Measurements from ENCODE around the gene RHBDD1.
A peak's percentile ranks its signal among the peaks of the same experiment; 100 is the strongest.
"Not testable (repeated sequence)": the region's sequence is repeated elsewhere in the genome, so short reads cannot be mapped to it uniquely, and the experiment has no call there.

The RHBDD1 gene

DNA sequence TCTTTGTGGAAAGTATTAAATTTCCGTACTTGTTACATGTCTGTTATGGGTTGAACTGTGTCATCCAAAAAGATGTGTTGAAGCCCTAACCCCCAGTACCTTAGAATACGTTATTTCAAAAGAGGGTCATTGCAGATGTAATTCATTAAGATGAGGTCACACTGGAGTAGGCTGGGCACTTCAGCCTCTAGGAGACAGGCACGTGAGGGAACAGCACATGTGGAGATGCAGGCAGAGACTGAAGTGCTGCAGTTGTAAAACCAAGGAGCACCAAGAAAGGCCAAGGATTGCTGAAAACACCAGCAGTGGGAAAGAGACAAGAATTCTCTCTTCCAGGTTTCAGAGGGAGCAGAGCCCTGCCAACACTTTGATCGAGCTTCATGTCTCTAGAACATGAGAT lies 4.6 kb upstream of the RHBDD1 start:
- H3K9me3 ChIP-seq (replicated peaks in 1 of 11) = peaks cover 0 to 12% (median 7%) of the 10 kb centered on the region in 11 experiments; a peak in 12 of 22 replicates
- H3K36me3 ChIP-seq = no peaks in the 10 kb centered on the region
- no peak overlapping the region for H3K4me3 ChIP-seq
- no peak overlapping the region for H3K9ac ChIP-seq
- H3K27me3 ChIP-seq = no peaks in the 10 kb centered on the region
- no peak overlapping the region for H3K4me2 ChIP-seq
- H3K27ac ChIP-seq = no peak overlapping the region
- TF ChIP-seq Cebpa-rat (IDR thresholded peaks at IDR 0.05) = no peak
- peaks cover 5 to 22% (median 15%) of the 10 kb centered on the region in 10 experiments; a peak in 17 of 20 replicates for H3K4me1 ChIP-seq
- no peaks in the 10 kb centered on the region; a peak in 1 of 22 replicates for H4K20me1 ChIP-seq

DNA sequence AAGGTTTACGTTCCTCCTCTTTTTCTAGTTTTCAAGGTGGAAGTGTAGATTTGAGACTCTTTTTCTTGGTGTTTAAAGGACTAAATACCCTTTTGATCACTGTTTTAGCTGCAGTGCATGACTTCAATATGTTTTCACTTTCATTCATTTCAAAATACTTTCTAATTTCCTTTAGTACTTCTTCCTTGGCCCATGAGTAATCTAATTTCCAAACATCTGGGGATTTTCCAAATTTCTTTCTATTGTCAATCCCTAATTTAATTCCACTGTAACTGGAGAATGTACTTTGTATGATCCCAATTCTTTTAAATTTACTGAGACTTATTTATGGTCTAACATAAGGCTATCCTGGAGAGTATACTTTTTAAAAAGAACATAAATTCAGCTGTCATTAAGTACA lies 3.8 kb upstream of the RHBDD1 start:
- Histone ChIP-seq H3K27ac (no peak overlapping the region), H3K4me3 (no peak overlapping the region), H3K4me2 (no peak overlapping the region), H3K4me1 (peaks cover 10 to 28% (median 20%) of the 10 kb centered on the region in 10 experiments), H3K9ac (no peak overlapping the region), H3K9me3 (replicated peaks in 1 of 11) (peaks cover 0 to 12% (median 7%) of the 10 kb centered on the region in 11 experiments; a peak in 12 of 22 replicates), H3K36me3 (no peaks in the 10 kb centered on the region), H4K20me1 (no peaks in the 10 kb centered on the region; a peak in 1 of 22 replicates), H3K27me3 (no peaks in the 10 kb centered on the region)
- TF ChIP-seq Cebpa-rat (IDR thresholded peaks at IDR 0.05) = no peak

DNA sequence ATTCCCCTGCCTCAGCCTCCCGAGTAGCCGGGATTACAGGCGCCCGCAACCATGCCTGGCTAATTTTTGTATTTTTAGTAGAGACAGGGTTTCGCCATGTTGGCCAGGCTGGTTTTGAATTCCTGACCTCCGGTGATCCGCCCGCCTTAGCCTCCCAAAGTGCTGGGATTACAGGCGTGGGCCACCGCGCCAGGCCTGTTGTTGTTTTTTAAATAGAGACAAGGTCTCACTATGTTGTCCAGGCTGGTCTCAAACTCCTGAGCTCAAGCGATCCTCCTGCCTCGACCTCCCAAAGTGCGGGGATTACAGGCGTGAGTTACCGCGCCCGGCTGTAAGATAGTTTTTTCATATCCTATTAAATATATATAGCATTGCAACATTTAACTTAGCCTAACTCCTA lies 974 bp upstream of the RHBDD1 start:
- not testable (repeated sequence) for H3K36me3 ChIP-seq, H4K20me1 ChIP-seq, H3K27me3 ChIP-seq
- Histone ChIP-seq H3K4me2 (peak overlapping the region; percentile 76 to 96 (median 91)), H3K4me1 (peaks cover 23 to 38% (median 31%) of the 10 kb centered on the region in 10 experiments), H3K4me3 (peak overlapping the region; percentile 62 to 84 (median 72)), H3K9me3 (replicated peaks in 1 of 11) (peaks cover 0 to 12% (median 7%) of the 10 kb centered on the region in 11 experiments; a peak in 12 of 22 replicates), H3K27ac (peak overlapping the region in 5 of 11 experiments; percentile 91 to 96 (median 93); a peak in 7 of 22 replicates), H3K9ac (peak overlapping the region in 9 of 11 experiments; percentile 83 to 91 (median 90); a peak in 15 of 22 replicates)

DNA sequence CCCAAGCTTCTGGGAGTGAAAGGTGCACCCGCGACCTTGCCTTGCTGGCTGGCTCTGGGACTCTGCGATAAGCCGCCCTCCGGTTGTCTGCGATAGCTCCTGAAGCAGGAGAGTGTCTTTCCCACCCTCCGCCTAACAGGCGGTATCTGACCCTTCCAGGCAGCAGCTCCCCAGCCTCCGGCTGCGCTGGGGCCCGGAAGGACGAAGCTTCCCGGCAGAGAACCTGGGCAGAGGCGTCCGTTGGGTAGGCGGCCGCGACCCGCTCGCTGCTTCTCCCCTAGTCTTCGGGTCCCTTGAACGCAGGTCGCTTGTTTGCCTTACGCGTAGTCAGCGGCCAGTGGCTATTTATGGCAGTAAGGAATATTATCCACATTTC lies 446 bp upstream of the RHBDD1 start:
- H3K27ac ChIP-seq = peak overlapping the region; percentile 91 to 96 (median 93); a peak in 21 of 22 replicates
- H3K4me2 ChIP-seq = peak overlapping the region; percentile 76 to 96 (median 91)
- H3K36me3 ChIP-seq = peaks cover 0 to 10% (median 4%) of the 10 kb centered on the region in 11 experiments; a peak in 4 of 22 replicates
- peaks cover 0 to 12% (median 7%) of the 10 kb centered on the region in 11 experiments; a peak in 12 of 22 replicates for H3K9me3 ChIP-seq (replicated peaks in 1 of 11)
- peaks cover 23 to 35% (median 29%) of the 10 kb centered on the region in 10 experiments for H3K4me1 ChIP-seq
- peak overlapping the region; percentile 62 to 84 (median 72) for H3K4me3 ChIP-seq
- TF ChIP-seq Cebpa-rat (IDR thresholded peaks at IDR 0.05) = no peak
- no peaks in the 10 kb centered on the region for H3K27me3 ChIP-seq
- peak overlapping the region; percentile 83 to 94 (median 90) for H3K9ac ChIP-seq
- H4K20me1 ChIP-seq = no peaks in the 10 kb centered on the region; a peak in 1 of 22 replicates

DNA sequence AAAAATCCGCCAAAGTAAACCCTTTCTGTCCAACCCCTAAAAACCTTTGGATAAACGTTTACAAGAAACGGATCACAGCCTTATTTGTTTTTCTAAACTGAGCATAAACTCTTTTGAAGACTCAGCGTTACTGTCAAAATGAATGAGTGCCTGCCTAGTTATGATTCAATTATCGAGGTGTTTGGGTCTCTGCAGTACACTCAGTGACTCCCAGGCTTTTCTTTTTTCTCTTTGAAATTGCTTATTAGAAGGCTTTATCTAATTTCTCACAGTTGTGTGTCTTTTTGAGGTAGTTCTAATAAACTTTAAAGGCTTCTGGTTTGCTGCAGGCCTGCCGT lies 663 bp downstream of the RHBDD1 start:
- no peak for TF ChIP-seq Cebpa-rat (IDR thresholded peaks at IDR 0.05)
- peaks cover 0 to 20% (median 4%) of the 10 kb centered on the region in 11 experiments; a peak in 7 of 22 replicates for H3K36me3 ChIP-seq
- peaks cover 23 to 35% (median 28%) of the 10 kb centered on the region in 10 experiments for H3K4me1 ChIP-seq
- H3K9ac ChIP-seq = peak overlapping the region; percentile 83 to 94 (median 90)
- peak overlapping the region; percentile 76 to 96 (median 91) for H3K4me2 ChIP-seq
- peak overlapping the region; percentile 62 to 84 (median 72) for H3K4me3 ChIP-seq
- H4K20me1 ChIP-seq = no peaks in the 10 kb centered on the region
- no peaks in the 10 kb centered on the region for H3K27me3 ChIP-seq
- H3K27ac ChIP-seq = peak overlapping the region; percentile 91 to 96 (median 93)
- H3K9me3 ChIP-seq (replicated peaks in 1 of 11) = peaks cover 0 to 17% (median 12%) of the 10 kb centered on the region in 11 experiments; a peak in 16 of 22 replicates

DNA sequence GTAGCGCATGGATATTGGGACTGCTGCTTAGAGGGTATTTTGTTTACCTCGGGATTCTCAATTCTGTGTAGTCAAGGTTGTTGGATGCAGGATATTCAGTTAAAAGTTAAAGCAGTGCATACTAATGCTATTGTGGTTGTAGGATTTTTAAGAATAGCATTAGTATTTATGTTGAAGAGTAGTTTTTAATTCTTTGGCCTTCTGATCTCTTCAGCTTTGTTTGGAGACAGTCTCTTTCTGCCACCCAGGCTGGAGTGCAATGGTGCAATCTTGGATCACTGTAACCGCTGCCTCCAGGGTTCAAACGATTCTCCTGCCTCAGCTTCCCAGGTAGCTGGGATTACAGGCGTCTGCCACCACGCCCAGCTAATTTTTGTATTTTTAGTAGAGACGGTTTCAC lies 1.5 kb downstream of the RHBDD1 start:
- Histone ChIP-seq H3K4me3 (peak overlapping the region in 9 of 10 experiments; percentile 62 to 84 (median 74); a peak in 12 of 20 replicates), H4K20me1 (no peaks in the 10 kb centered on the region), H3K27ac (peak overlapping the region in 9 of 11 experiments; percentile 91 to 96 (median 93); a peak in 13 of 22 replicates), H3K9me3 (replicated peaks in 1 of 11) (peaks cover 0 to 25% (median 21%) of the 10 kb centered on the region in 11 experiments; a peak in 18 of 22 replicates), H3K9ac (peak overlapping the region in 8 of 11 experiments; percentile 83 to 94 (median 90); a peak in 11 of 22 replicates), H3K4me2 (peak overlapping the region; percentile 76 to 96 (median 91)), H3K36me3 (peaks cover 0 to 28% (median 4%) of the 10 kb centered on the region in 11 experiments; a peak in 8 of 22 replicates), H3K27me3 (no peaks in the 10 kb centered on the region), H3K4me1 (peaks cover 23 to 35% (median 28%) of the 10 kb centered on the region in 10 experiments)
- TF ChIP-seq Cebpa-rat (IDR thresholded peaks at IDR 0.05) = no peak

DNA sequence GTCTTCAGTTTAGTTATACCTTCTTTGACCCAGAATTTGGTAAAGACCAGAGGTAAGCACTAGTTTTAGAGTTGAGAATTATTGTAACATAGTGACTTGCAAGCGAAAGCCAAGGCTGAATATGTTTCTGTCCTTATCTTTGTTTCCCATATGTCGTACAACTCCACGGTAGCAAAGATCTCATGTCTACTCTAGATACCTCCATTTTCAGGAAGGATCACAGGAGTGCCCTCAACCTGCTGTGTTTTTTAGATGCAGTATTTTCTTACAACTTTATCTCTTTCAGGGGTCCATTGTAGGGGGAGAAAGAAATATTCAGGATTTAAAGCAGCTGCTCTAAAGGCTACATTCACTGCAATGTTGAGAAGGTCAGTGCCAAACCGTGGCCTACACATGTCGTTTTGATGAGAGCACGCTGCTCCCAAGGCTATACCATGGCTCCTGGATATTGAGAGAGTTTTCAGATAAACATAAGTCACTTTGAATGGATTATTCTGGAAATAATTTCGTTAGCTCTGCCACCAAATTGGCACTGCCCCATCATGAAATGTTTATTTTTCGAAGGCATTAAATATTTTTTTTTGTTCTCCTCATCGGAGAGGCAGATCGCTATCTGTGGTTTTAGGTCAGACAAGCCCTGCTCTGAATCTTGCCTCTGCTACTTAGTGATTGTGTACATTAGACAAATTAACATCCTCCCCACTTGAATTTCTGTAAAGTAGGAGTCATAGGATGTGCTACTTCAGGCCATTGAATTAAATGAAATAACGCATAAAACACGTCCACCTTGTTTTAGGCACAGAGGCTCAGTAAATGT lies 2.1 kb downstream of the RHBDD1 start:
- peaks cover 0 to 32% (median 24%) of the 10 kb centered on the region in 11 experiments; a peak in 18 of 22 replicates for H3K9me3 ChIP-seq (replicated peaks in 1 of 11)
- no peak overlapping the region for H3K9ac ChIP-seq
- no peak overlapping the region; a peak in 1 of 20 replicates for H3K4me3 ChIP-seq
- H3K27me3 ChIP-seq = no peaks in the 10 kb centered on the region
- peaks cover 0 to 31% (median 4%) of the 10 kb centered on the region in 11 experiments; a peak in 8 of 22 replicates for H3K36me3 ChIP-seq
- H3K27ac ChIP-seq = 0 out of 22 replicates have a peak overlapping the region, but pooled peaks of 1 of the 11 experiments have one; percentile 92
- H3K4me2 ChIP-seq = peak overlapping the region; percentile 76 to 96 (median 91); a peak in 20 of 22 replicates
- H3K4me1 ChIP-seq = peaks cover 23 to 39% (median 29%) of the 10 kb centered on the region in 10 experiments
- H4K20me1 ChIP-seq = no peaks in the 10 kb centered on the region
- TF ChIP-seq Cebpa-rat (IDR thresholded peaks at IDR 0.05) = no peak

DNA sequence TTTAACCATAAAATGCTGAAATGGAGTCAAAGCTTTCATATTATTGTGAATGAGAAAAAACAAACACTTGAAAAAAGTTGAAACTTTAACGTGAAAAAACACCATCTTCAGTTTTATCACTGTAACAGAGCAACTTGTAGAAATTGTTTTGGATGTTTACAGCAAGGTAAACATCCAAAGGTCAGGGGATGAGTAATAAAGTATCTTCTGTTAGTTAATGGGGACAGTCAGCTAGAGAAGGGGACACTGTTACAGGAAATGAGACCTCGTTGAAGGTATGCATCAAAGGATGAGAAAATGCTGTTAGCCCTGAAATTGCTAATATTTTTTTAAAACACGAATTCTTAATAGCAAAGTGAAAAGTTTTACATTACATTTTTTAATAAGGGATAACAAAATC lies 2.9 kb downstream of the RHBDD1 start:
- Histone ChIP-seq H3K4me1 (peaks cover 23 to 43% (median 29%) of the 10 kb centered on the region in 10 experiments), H3K27ac (no peak overlapping the region), H3K9me3 (replicated peaks in 1 of 11) (peaks cover 0 to 35% (median 24%) of the 10 kb centered on the region in 11 experiments; a peak in 18 of 22 replicates), H3K27me3 (no peaks in the 10 kb centered on the region), H4K20me1 (no peaks in the 10 kb centered on the region), H3K9ac (no peak overlapping the region), H3K4me2 (no peak overlapping the region), H3K4me3 (no peak overlapping the region), H3K36me3 (peaks cover 0 to 31% (median 4%) of the 10 kb centered on the region in 11 experiments; a peak in 8 of 22 replicates)
- no peak for TF ChIP-seq Cebpa-rat (IDR thresholded peaks at IDR 0.05)

DNA sequence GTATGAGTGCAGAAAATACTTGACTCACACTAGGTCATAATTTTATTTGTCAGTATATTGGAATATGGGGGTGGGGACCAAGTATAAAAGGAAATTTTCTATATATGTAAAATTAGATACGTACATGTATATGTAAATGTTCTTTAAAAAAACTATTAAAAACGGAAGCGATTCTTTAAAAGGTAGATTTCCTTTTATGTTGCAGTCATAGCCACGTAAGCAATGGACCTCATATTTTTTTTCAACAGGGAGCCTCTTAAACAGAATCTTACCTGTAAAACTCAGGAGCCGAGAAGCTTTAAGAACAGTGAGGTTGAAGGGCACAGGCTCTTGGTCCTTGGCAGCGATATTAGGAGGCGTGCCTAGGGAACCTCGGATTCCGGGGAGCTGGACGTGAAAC lies 3.3 kb downstream of the RHBDD1 start:
- Histone ChIP-seq H3K36me3 (peaks cover 0 to 31% (median 4%) of the 10 kb centered on the region in 11 experiments; a peak in 8 of 22 replicates), H3K27ac (no peak overlapping the region), H4K20me1 (no peaks in the 10 kb centered on the region), H3K4me1 (peaks cover 23 to 43% (median 29%) of the 10 kb centered on the region in 10 experiments), H3K9ac (no peak overlapping the region), H3K27me3 (no peaks in the 10 kb centered on the region), H3K9me3 (replicated peaks in 1 of 11) (peaks cover 0 to 35% (median 24%) of the 10 kb centered on the region in 11 experiments; a peak in 18 of 22 replicates), H3K4me2 (no peak overlapping the region), H3K4me3 (no peak overlapping the region)
- TF ChIP-seq Cebpa-rat (IDR thresholded peaks at IDR 0.05) = no peak

Measured in BLaER1 treated with 17β-estradiol and CSF1 and Interleukin-3, amounts not matched to agents 10 nM and 100 nM (cell line).